ENCODE data around the gene CD244.
"Not testable (repeated sequence)": the region's sequence is repeated elsewhere in the genome, so short reads cannot be mapped to it uniquely, and the experiment has no call there.

The CD244 gene

GRCh38 chr1:160789051-160789701 lies 73.5 kb downstream of the CD244 start:
- no peak for FAIRE-seq
- no peak for DNase-seq (ENCODE audit: insufficient read length, low spot score)

- DNase-seq (ENCODE audit: insufficient read length, low spot score); FAIRE-seq: not testable (repeated sequence)
These were observed 79.5 kb downstream of the CD244 start for GRCh38 chr1:160782988-160783765.

GRCh38 chr1:160781914-160782689 lies 80.6 kb downstream of the CD244 start:
- FAIRE-seq (no peak), DNase-seq (ENCODE audit: insufficient read length, low spot score) (no peak)

DNA sequence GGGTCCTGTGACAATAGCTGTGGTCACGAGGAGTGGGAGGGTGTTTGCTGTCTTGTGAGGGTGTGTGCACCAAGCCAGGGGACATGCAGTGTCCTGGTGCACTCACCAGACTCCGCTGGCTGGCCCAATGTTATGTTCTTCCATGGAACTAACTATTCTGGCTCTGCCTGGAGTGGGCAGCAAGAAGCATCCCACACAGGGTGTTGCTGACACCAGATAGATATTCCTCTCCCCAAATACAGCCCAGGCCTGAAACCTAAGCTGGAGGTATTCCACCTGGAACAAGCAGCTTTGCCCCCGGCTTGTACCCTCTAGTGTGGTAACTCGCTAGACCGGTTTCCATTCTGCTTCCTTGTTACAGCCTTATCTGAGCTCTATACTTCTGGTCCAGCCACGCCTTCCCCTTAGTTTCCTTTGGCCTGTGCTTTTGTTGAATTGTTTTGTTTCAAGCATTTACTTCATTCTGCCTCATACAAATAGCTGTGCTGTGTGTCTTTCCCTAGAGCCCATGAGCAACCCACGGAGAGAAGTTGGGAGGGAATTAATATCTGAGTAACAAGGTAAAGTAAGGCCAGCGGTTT lies 81.4 kb downstream of the CD244 start:
- no peak for DNase-seq (ENCODE audit: insufficient read length, low spot score)
- FAIRE-seq: no peak

DNA sequence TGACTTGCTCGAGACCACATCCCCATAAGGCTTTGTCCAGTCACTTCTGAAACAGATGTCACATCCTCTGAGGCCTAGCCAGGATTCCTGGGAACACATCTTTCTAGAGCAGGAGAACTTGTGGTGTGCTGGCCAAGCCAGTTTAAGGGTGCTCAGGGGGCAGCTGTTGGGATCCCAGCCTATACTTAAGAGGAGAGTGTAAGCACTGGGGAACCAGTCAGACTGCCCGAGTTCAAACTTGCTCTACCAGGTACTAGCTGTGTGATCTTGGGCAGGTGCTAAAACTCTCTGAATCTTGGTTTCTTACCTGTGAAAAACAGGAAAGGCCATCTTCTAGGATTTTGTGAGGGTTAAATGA lies 82.3 kb downstream of the CD244 start:
- DNase-seq (ENCODE audit: insufficient read length, low spot score) (no peak), FAIRE-seq (no peak)

Data from HTR-8/SVneo (cell line).